ENCODE data around the gene ABCC12.

DNA sequence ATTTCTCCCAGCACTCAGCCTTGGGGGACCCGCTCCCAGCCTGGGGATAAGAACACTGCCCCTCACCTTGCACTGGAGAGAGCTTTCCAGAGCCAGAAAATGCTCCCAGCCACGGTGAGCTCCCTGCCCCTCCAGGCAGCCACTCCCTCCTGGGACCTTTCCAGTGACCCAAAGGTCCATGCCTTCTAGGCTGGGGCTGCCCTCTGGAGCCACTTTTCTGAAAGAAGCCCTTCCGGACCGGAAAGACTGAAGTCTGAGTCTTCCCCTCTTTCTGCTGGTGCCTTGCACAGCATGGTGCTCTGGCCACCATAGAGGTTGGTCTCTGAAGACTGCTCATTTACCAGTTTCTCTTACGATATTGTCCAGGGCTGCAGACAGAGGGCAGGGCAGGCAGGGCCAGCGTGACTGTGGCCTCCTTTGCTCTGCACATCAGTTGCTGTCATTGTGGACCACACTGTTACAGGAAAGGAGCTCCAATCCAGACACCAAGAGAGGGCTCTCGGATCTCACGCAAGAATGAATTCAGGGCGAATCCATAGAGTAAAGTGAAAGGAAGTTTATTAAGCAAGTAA, 7.1 kb upstream of the ABCC12 start:
- TF ChIP-seq, protein P1, sequence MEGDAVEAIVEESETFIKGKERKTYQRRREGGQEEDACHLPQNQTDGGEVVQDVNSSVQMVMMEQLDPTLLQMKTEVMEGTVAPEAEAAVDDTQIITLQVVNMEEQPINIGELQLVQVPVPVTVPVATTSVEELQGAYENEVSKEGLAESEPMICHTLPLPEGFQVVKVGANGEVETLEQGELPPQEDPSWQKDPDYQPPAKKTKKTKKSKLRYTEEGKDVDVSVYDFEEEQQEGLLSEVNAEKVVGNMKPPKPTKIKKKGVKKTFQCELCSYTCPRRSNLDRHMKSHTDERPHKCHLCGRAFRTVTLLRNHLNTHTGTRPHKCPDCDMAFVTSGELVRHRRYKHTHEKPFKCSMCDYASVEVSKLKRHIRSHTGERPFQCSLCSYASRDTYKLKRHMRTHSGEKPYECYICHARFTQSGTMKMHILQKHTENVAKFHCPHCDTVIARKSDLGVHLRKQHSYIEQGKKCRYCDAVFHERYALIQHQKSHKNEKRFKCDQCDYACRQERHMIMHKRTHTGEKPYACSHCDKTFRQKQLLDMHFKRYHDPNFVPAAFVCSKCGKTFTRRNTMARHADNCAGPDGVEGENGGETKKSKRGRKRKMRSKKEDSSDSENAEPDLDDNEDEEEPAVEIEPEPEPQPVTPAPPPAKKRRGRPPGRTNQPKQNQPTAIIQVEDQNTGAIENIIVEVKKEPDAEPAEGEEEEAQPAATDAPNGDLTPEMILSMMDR (IDR thresholded peaks at IDR 0.05): no peak
- TF ChIP-seq EZH2phosphoT487 (IDR thresholded peaks at IDR 0.05) (no peak), EZH2 (IDR thresholded peaks at IDR 0.05) (no peak)
